ENCODE measurements around the gene ZC3H13.

Gene ZC3H13

DNA sequence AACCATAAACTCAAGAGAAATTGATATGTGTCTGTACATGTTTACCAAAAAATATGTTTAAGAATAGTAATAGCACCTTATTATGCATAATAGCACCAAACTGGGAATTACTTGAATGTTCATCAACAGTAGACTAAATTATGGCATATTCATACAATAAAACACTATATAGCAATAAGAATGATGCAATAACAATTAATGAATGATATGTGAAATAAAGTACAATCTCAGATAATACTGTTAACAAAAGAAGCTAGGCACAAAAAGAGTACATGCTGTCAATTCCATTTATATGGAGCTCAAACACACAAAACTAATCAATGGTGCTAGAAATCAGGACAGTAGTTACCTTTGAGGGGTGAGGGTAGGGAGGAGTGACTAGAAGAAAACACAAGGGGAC lies 36.3 kb downstream of the ZC3H13 start:
- Histone ChIP-seq H4K20me1 (ENCODE audit: insufficient read depth, low read length, poor library complexity, severe bottlenecking) (peaks cover 8% of the 10 kb centered on the region), H3K36me3 (ENCODE audit: insufficient read depth, low read length) (peaks cover 75% of the 10 kb centered on the region), H3K4me1 (ENCODE audit: insufficient read depth, low read length, poor library complexity, severe bottlenecking) (no peaks in the 10 kb centered on the region), H3K4me3 (ENCODE audit: low read length, poor library complexity, severe bottlenecking) (no peak overlapping the region), H3K9me2 (replicated peaks; ENCODE audit: low read depth, low read length) (no peaks in the 10 kb centered on the region), H3F3A (ENCODE audit: low read depth) (no peaks in the 10 kb centered on the region), H2AFZ (ENCODE audit: low read length) (no peak overlapping the region), H3K4me2 (ENCODE audit: low read depth, low read length, poor library complexity, severe bottlenecking) (no peak overlapping the region), H3K27me3 (ENCODE audit: insufficient read depth, low read length, poor library complexity, severe bottlenecking) (no peaks in the 10 kb centered on the region), H3K79me2 (ENCODE audit: insufficient read depth, low read length) (peaks cover 20% of the 10 kb centered on the region), H3K9ac (ENCODE audit: low read depth, low read length, poor library complexity, severe bottlenecking) (no peak overlapping the region), H3K9me3 (ENCODE audit: insufficient read depth, low read depth, low read length) (no peaks in the 10 kb centered on the region)
- TF ChIP-seq, protein P1, sequence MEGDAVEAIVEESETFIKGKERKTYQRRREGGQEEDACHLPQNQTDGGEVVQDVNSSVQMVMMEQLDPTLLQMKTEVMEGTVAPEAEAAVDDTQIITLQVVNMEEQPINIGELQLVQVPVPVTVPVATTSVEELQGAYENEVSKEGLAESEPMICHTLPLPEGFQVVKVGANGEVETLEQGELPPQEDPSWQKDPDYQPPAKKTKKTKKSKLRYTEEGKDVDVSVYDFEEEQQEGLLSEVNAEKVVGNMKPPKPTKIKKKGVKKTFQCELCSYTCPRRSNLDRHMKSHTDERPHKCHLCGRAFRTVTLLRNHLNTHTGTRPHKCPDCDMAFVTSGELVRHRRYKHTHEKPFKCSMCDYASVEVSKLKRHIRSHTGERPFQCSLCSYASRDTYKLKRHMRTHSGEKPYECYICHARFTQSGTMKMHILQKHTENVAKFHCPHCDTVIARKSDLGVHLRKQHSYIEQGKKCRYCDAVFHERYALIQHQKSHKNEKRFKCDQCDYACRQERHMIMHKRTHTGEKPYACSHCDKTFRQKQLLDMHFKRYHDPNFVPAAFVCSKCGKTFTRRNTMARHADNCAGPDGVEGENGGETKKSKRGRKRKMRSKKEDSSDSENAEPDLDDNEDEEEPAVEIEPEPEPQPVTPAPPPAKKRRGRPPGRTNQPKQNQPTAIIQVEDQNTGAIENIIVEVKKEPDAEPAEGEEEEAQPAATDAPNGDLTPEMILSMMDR (conservative IDR thresholded peaks at IDR 0.05; ENCODE audit: low read length), result no peak
- TF ChIP-seq EZH2phosphoT487 (IDR thresholded peaks at IDR 0.05; ENCODE audit: borderline replicate concordance), result no peak

DNA sequence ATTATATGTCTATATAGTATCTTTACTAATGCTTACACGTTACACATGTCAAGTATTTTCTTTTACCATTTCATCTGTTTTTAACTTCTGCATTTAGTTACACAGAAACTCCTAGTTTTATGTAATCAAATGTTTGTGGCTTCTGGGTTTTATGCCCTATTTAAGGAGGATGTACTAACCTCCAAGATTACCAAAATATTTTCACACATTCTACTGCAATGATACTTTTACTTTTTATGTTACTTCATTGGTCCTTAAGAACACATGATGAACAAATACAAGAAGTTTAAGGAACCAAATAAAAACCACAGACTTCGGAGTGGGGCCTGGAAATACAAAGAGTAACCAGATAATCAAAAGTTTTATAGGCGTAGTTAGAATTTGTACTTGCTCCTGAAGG lies 37.2 kb downstream of the ZC3H13 start:
- no peak overlapping the region for H3K4me3 ChIP-seq (ENCODE audit: low read length, poor library complexity, severe bottlenecking)
- H3K79me2 ChIP-seq (ENCODE audit: insufficient read depth, low read length), result peaks cover 19% of the 10 kb centered on the region
- no peak overlapping the region for H2AFZ ChIP-seq (ENCODE audit: low read length)
- H4K20me1 ChIP-seq (ENCODE audit: insufficient read depth, low read length, poor library complexity, severe bottlenecking), result peaks cover 8% of the 10 kb centered on the region
- TF ChIP-seq EZH2phosphoT487 (IDR thresholded peaks at IDR 0.05; ENCODE audit: borderline replicate concordance), result no peak
- TF ChIP-seq, protein P1 (conservative IDR thresholded peaks at IDR 0.05; ENCODE audit: low read length), result no peak
- no peak overlapping the region for H3K9ac ChIP-seq (ENCODE audit: low read depth, low read length, poor library complexity, severe bottlenecking)
- H3F3A ChIP-seq (ENCODE audit: low read depth), result no peaks in the 10 kb centered on the region
- no peak overlapping the region for H3K4me2 ChIP-seq (ENCODE audit: low read depth, low read length, poor library complexity, severe bottlenecking)
- H3K36me3 ChIP-seq (ENCODE audit: insufficient read depth, low read length), result peaks cover 82% of the 10 kb centered on the region
- H3K9me2 ChIP-seq (replicated peaks; ENCODE audit: low read depth, low read length), result no peaks in the 10 kb centered on the region
- no peaks in the 10 kb centered on the region for H3K9me3 ChIP-seq (ENCODE audit: insufficient read depth, low read depth, low read length)
- no peaks in the 10 kb centered on the region for H3K4me1 ChIP-seq (ENCODE audit: insufficient read depth, low read length, poor library complexity, severe bottlenecking)
- no peaks in the 10 kb centered on the region for H3K27me3 ChIP-seq (ENCODE audit: insufficient read depth, low read length, poor library complexity, severe bottlenecking)

DNA sequence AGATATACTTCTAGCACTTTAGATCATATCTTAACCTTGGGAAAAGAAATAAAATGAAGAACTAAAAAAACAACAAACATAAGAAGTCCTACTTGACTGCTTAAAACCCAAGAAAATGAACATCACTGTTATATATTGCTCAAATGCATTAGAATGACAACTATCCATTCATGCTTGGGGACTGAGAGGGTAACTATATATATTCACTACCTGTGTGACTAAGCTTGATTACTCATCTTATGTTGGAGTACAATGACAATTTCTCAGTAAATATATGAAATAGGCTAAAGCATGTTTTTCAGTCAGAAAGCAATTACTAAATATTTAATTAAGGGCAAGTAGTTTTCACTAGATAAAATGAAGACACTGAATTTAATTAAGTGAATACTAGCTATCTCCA lies 40.1 kb downstream of the ZC3H13 start:
- Histone ChIP-seq H3K27me3 (ENCODE audit: insufficient read depth, low read length, poor library complexity, severe bottlenecking) (no peaks in the 10 kb centered on the region), H3K9ac (ENCODE audit: low read depth, low read length, poor library complexity, severe bottlenecking) (no peak overlapping the region), H3K4me3 (ENCODE audit: low read length, poor library complexity, severe bottlenecking) (no peak overlapping the region), H3F3A (ENCODE audit: low read depth) (no peaks in the 10 kb centered on the region), H3K9me3 (ENCODE audit: insufficient read depth, low read depth, low read length) (no peaks in the 10 kb centered on the region), H3K4me2 (ENCODE audit: low read depth, low read length, poor library complexity, severe bottlenecking) (no peak overlapping the region), H3K4me1 (ENCODE audit: insufficient read depth, low read length, poor library complexity, severe bottlenecking) (no peaks in the 10 kb centered on the region), H4K20me1 (ENCODE audit: insufficient read depth, low read length, poor library complexity, severe bottlenecking) (no peaks in the 10 kb centered on the region), H3K79me2 (ENCODE audit: insufficient read depth, low read length) (peaks cover 13% of the 10 kb centered on the region), H3K9me2 (replicated peaks; ENCODE audit: low read depth, low read length) (no peaks in the 10 kb centered on the region), H3K36me3 (ENCODE audit: insufficient read depth, low read length) (peaks cover 85% of the 10 kb centered on the region), H2AFZ (ENCODE audit: low read length) (no peak overlapping the region)
- TF ChIP-seq, protein P1 (conservative IDR thresholded peaks at IDR 0.05; ENCODE audit: low read length), result no peak
- no peak for TF ChIP-seq EZH2phosphoT487 (IDR thresholded peaks at IDR 0.05; ENCODE audit: borderline replicate concordance)

All from Loucy (cell line).